GM19455 (cell line): ENCODE results near the gene MBD1.
"Not testable (repeated sequence)": the region's sequence is repeated elsewhere in the genome, so short reads cannot be mapped to it uniquely, and the experiment has no call there.

ENCODE experiments used
- ATAC-seq: cut with Tn5 transposase; IDR thresholded peaks from one replicate; pipeline ENCODE4 v1.9.1; 2021; ENCODE audit not compliant: unreplicated experiment

The MBD1 gene

GRCh38 chr18:50297621-50298442, 16.5 kb upstream of the MBD1 start:
- peak; percentile 99 for ATAC-seq

- ATAC-seq: no peak
These were observed 11.7 kb upstream of the MBD1 start for GRCh38 chr18:50293039-50293438.

GRCh38 chr18:50289108-50289443, 7.8 kb upstream of the MBD1 start:
- no peak for ATAC-seq

GRCh38 chr18:50288348-50289107, 7.2 kb upstream of the MBD1 start:
- ATAC-seq: not testable (repeated sequence)

GRCh38 chr18:50287441-50288347, 6.4 kb upstream of the MBD1 start, which contains the start of gene CXXC1:
CXXC1 (minus strand) TSS chr18:50287692; CDS start chr18:50287589, 103 bp downstream.
- ATAC-seq: peak; percentile 89

GRCh38 chr18:50287028-50287440, 5.7 kb upstream of the MBD1 start:
- no peak for ATAC-seq

- no peak for ATAC-seq
These were observed 5.2 kb upstream of the MBD1 start for GRCh38 chr18:50286391-50287027.

GRCh38 chr18:50285631-50286321, 4.5 kb upstream of the MBD1 start:
- ATAC-seq: no peak

GRCh38 chr18:50285071-50285470, 3.7 kb upstream of the MBD1 start:
- no peak for ATAC-seq

GRCh38 chr18:50284255-50284885, 3.0 kb upstream of the MBD1 start:
- ATAC-seq: no peak

- no peak for ATAC-seq
These were observed 2.3 kb upstream of the MBD1 start for GRCh38 chr18:50283469-50284209.

- no peak for ATAC-seq
These were observed 1.4 kb upstream of the MBD1 start for GRCh38 chr18:50282521-50283335.

GRCh38 chr18:50281972-50282520, 723 bp upstream of the MBD1 start:
- ATAC-seq: no peak

- no peak for ATAC-seq
These were observed 522 bp downstream of the MBD1 start for GRCh38 chr18:50280707-50281294.

GRCh38 chr18:50279752-50280151, 1.6 kb downstream of the MBD1 start:
- ATAC-seq: no peak

- no peak for ATAC-seq
These were observed 3.4 kb downstream of the MBD1 start for GRCh38 chr18:50277942-50278341.

- ATAC-seq: no peak
These were observed 4.9 kb downstream of the MBD1 start for GRCh38 chr18:50276452-50276851.
